Coronary artery (tissue), 2 donors: ENCODE measurements around the gene CREG1.
A peak's percentile ranks its signal among the peaks of the same experiment; 100 is the strongest.

ENCODE experiments used
- DNase-seq: peaks from one replicate; pipeline ENCODE4 v3.0.0-alpha.2; 2017; ENCODE audit warnings: low spot score
- H3K27ac ChIP-seq, 2 donors: fragments of 200-600 bp; sonication (generic); one replicate each; pipeline ENCODE4 v1.5.1; 2016 to 2019
- H3K4me3 ChIP-seq: fragments of 200-600 bp; sonication (generic); 2 replicates; pipeline ENCODE4 v1.5.1; 2016; ENCODE audit warnings: mild to moderate bottlenecking, moderate library complexity
- TF ChIP-seq, protein P1 (sequence below): fragments of 200-600 bp; sonication (generic); IDR thresholded peaks from one replicate; pipeline ENCODE4 v1.5.1; 2019; ENCODE audit warnings: antibody characterized with exemption

The CREG1 gene

DNA sequence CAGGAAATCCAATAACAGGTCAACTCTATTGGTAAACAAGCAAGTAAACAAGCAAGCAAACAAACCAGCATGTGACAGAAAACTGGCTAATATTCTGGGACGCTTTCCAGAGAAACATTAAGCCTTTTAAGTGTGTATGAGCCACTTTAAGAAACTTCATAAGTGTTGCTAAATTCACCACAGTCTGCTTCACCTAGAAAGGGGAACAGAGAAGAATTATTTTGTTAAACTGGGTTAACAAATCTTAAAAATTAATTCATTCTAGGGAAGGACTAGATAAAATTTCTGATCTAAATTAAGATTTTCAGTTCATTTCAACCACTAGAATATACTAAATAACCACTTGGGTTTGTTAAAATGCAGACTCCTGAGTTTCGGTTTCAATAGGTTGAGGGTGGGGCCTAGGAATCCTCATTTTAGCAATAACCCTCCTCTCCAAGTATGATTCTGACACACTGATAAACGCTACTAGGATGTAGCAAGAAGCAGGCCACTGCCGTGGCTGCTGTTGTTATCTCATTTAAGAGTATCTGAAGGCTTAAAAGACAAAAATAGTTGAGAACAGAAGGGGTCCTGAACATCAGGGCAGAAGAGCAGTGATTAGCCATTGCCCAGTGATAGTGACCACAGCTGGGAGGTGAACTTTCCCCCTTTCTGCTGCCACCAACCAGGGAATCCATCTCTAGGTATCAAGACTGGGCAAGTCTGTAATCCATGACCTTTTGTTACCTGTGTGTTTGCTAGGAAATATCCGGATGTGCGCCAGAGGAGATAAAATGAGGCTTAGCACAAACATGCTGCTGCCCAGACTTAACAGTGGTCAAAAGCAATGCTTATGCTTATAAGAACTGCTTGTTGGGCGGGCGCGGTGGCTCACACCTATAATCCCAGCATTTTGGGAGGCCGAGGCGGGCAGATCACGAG is 11.2 kb downstream of the CREG1 start:
- peak overlapping the region in 1 of 2 donors; percentile 13 for H3K27ac ChIP-seq
- H3K4me3 ChIP-seq: no peak overlapping the region
- TF ChIP-seq, protein P1, sequence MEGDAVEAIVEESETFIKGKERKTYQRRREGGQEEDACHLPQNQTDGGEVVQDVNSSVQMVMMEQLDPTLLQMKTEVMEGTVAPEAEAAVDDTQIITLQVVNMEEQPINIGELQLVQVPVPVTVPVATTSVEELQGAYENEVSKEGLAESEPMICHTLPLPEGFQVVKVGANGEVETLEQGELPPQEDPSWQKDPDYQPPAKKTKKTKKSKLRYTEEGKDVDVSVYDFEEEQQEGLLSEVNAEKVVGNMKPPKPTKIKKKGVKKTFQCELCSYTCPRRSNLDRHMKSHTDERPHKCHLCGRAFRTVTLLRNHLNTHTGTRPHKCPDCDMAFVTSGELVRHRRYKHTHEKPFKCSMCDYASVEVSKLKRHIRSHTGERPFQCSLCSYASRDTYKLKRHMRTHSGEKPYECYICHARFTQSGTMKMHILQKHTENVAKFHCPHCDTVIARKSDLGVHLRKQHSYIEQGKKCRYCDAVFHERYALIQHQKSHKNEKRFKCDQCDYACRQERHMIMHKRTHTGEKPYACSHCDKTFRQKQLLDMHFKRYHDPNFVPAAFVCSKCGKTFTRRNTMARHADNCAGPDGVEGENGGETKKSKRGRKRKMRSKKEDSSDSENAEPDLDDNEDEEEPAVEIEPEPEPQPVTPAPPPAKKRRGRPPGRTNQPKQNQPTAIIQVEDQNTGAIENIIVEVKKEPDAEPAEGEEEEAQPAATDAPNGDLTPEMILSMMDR: no peak
- DNase-seq: no peak

DNA sequence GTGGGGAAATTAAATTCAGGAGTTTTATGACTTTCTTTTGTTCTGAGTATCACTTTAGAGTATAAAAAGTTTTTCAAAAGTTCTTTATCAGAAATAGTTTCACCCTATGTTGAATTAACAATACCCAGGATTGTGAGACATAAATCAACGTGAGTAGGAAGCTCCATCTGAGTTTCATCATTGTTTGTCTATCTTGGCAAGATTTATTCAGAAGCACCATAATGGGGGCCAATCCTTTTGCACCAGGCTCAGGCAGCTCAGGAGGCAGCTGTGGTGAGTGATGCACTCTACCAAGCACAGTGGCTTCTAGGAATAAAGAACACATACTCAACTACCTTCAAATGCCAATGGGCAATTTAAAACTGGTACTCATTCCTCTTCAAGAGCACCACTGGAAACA is 12.0 kb downstream of the CREG1 start:
- TF ChIP-seq, protein P1: no peak
- no peak for DNase-seq
- Histone ChIP-seq H3K4me3 (no peak overlapping the region), H3K27ac (no peak overlapping the region)

DNA sequence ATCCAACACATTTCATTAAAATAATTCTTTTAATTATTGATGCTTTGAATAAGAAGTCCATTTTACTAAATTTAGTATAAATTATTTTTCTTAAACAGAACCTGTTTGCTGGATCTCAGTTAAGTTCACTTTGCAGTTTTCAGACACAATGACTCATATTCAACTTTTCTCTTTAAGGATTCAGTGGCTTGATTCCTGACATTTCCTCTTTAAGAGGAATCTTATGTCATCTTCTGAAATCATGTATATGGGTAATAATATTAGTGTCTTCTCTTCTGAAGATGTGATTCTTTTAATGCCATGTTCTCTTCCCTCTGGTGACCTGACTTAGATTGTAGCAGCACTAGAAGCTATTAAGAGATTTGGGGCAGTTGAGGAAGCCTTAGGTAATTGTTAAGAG is 12.6 kb downstream of the CREG1 start:
- Histone ChIP-seq H3K4me3 (no peak overlapping the region), H3K27ac (no peak overlapping the region)
- TF ChIP-seq, protein P1: no peak
- no peak for DNase-seq

DNA sequence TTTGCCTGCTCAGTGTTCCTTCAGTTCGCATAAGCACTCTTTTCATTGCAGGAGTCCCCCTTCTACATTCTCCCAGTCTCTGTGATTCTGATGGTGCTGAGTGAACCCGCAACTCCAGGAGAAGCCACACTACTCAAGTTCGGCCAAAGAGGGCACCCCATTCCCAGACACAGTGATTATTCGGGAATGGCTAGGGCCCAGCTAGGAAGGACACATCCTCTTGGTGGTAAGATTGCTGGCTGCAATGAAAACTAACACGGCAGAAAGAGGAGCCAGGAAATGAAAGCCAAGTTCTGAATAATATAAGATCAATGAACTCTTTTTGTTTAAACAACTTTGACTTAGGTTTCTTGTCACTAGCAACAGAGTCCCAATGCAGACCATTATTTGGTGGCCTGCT is 14.9 kb downstream of the CREG1 start:
- no peak overlapping the region for H3K27ac ChIP-seq
- DNase-seq: no peak
- TF ChIP-seq, protein P1: no peak
- no peak overlapping the region for H3K4me3 ChIP-seq

DNA sequence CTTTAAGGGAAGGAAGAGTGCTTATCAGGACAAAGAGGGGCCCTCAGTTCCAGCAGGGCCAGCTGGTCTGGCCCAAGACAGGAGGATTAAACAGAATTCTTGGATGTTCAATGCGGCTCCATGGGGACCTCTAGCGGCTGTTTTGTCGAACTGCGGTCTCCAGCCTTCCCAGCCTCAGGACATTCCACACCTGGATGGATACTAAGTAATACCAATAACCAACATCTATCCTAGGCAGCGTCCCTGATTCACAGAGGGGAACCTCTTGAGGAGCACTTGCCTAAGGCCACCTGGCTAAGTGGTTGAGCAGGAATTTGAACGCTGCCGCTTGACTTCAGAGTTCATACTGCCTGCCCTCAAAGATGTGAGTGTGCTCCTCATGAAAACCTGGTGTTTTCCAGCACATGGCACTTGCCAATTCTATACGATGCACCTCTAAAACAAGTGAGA is 19.7 kb downstream of the CREG1 start:
- no peak for DNase-seq
- Histone ChIP-seq H3K27ac (no peak overlapping the region), H3K4me3 (no peak overlapping the region)
- TF ChIP-seq, protein P1: peak; percentile 67

DNA sequence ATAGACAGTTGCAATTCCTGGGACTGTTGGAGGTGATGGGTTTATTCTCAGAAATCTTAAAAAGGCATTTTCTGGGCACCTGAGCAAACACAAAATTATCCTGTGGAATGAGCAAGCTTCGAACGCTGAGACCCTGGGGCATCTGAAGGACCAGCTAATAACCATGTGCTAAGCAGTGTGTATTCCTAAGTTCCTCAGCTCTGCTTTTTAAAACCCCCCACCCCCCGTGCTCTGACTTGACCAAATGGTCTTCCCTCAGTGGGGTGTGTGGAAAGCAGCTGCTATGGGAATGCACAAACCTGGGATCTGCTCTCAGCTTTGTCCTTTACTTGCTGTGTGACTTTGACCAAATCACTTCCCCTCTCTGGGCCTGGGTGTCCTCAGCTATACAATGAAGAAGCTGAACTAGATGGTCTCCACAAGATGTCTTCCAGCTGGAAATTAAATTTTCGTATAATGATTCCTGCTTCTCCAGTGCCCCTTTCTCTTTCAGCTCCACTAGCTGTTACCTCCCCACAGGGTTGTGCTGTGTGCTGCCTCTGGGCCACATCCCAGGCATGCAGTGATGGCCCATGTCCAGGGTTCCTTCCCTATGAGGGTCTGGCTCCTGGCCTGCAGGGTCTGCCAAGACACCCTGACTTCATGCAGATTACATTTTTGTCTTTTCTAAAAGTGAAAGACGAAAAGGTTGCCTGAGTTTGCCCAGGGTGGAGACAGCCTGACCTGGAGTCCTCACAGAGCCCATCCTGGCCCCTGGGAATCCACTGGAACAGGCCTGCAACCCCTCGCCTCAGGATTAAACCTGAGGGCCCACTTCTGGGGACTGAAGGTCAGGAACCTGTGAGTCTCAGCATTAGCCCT is 20.4 kb downstream of the CREG1 start:
- Histone ChIP-seq H3K27ac (no peak overlapping the region), H3K4me3 (no peak overlapping the region)
- DNase-seq: no peak
- TF ChIP-seq, protein P1: no peak
